GM19324 (cell line): ENCODE data around the gene FMN1.
"Not testable (repeated sequence)": the region's sequence is repeated elsewhere in the genome, so short reads cannot be mapped to it uniquely, and the experiment has no call there.

Experiments
- ATAC-seq: cut with Tn5 transposase; IDR thresholded peaks from one replicate; pipeline ENCODE4 v1.9.1; 2021; ENCODE audit warnings: mild to moderate bottlenecking, moderate library complexity; ENCODE audit not compliant: unreplicated experiment, low FRiP score

FMN1 gene

GRCh38 chr15:33098094-33099058 is 96.1 kb downstream of the FMN1 start:
- no peak for ATAC-seq

DNA sequence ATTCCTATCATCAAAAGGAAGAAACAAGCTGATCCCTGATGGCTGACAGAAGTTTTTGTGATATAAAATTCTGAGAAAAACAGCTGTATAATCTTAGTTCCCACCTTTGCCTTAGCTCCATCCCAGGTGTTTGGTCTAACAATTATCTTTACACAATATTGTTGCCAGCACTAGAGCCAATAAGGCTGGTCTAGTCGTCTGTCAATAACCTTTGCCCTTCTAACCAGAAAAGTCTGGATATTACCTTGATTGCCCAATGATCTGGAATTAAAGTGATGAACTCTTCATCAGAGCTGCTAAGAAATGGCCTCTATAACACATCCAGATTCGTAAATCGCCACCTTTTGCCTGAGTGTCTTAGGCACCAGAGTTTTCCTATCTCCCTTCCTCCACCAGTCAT is 98.4 kb downstream of the FMN1 start:
- ATAC-seq = no peak

DNA sequence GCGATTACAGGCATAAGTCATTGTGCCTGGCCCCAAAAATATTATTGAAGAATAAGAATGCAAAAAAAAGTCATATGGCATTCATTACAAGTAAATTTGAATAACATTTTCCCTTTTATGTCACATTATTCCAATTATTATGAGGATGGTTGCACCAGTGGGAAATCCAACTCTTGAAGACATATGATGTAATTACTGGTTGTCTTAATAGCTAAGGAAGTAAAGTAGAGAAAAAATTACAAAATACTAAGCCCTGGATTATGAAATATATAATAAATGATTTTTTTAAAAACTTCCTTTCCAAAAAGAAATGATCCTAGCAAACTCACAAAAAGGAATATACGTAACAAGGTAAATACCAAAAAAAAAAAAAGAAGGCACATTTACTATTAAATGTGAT is 98.9 kb downstream of the FMN1 start:
- ATAC-seq = no peak

GRCh38 chr15:33094336-33094735 is 100.2 kb downstream of the FMN1 start:
- no peak for ATAC-seq

- no peak for ATAC-seq
Measured at GRCh38 chr15:33093222-33093621, 101.3 kb downstream of the FMN1 start.

DNA sequence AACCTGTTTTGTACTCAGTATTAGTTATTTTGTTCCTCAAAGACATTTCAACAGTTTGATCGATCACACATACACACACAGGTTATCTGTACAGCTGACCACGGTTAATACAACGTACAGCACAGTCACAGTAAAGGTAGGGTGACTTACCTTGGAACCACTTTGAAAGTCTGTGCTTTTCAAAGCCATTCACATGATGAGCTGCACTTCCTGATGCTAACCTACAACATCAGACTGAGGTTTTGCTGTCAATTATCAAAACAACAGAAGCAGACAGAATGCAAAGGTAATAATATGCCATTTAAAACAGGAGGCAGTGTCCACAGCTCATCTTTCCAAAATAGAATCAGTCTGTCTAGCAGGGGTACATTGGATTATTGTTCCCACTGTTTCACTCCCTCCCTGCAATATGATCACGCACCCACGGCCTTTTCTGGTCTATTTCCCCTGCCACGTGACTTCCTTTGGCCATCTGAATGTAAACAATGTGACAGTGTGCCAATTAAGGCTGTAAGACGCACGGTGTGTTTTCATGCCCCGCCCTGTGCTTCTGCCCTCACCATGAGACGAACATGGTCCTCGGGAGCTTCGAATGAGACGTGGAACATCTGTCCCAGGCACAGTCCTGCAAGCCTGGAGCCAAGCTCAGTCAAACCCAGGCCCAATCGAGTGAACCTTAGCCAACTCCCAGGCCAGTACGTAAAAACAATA is 102.4 kb downstream of the FMN1 start:
- no peak for ATAC-seq

- ATAC-seq = no peak
Measured at GRCh38 chr15:33089878-33090757, 104.4 kb downstream of the FMN1 start.

DNA sequence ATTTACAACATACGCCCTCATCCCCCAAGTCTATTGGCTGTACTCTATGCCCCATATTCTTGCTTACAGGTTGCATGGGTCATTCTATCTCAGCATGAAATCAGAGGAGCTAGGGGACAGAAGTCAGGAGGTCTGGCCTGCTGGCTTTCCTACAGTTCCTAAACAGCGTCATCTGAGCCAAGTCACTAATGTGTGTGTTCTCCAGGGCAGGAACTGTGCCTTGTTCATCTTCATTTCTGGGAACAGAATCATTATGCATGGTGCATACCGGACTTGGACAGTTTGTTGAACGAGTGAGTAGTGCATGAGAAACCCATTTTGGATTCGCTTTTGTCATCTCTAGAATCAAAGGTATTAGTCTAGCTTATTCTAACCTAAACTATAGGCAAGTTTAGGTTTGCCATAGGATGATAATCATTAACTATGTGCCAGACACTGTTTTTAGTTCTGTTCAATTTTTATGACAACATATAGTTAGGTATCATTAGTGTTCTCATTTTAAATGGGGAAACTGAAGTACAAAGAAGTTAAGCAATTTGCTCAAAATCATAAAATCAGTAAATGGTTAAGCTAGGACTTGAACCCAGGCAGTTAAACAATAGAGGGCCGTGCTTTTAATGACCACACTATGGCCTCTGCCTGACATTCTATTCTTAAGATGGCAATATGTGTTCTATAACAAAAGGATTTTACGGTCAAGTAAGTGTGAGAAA is 105.2 kb downstream of the FMN1 start:
- ATAC-seq = no peak

DNA sequence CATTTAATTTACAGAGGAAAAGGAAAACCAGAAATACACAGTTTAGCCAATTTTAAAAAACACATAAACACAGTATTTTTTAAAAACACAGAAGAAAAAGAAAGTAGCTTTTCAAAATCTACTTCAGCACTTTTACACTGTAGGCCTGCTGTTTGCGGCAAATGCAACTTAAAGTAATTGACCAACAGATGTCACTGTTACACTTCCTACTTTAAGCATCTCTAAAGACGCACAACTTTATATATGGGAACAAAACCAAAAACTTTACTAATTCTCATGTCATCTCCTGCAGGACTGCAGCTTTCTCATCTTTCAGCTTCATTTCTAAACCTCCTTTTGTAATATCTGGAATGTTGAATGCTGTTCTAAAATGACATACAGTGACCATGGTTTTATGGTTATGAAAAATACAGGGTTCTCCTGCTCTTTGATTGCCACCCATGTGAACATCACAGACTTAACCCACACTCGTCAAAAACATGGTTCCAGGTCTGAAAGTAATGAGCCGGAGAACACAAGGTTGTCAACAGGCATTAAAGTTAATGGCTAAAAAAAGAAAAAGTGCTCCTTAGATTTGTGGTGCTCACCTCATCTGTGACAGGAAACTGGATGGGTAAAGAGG is 107.9 kb downstream of the FMN1 start:
- ATAC-seq = no peak

DNA sequence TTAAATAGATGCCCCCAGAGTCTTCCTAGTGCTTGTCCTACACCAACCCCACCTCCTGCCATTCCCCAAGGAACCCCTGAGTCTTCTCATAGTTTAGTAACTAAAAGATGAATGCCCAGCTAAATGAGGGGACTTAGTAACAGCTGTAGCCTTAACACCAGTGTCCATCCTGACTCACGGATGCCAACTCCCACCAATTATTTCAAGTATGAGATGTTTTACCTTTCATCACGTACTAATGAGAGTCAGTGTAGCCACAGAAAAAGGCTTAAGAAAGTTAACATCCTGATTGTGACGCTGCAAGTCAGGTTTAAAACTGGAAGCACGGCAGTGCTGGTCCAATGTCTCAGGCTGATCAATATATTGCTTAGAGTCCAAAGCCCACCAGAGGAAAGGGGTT is 109.9 kb downstream of the FMN1 start:
- no peak for ATAC-seq

- ATAC-seq = no peak
Measured at GRCh38 chr15:33083232-33084081, 111.1 kb downstream of the FMN1 start.

GRCh38 chr15:33080006-33080405 is 114.5 kb downstream of the FMN1 start:
- ATAC-seq = no peak

DNA sequence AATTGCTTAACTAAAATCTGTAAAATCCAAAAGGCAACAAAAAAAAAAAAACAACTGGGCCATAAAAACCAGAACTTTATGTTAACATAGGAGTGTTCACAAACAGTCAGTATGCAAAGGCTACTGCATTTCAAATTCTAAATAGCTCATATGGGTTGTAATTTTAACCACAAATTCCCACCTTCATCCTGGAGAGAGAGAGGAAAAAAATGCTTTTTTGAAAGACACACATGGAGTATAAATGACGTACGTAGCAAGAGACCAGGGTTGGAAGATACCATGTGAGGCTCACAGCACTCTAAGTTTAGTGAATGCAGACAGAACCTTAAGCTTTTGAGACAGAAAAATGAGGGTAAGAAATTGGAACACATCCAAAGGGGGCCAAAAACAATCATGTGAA is 115.9 kb downstream of the FMN1 start:
- no peak for ATAC-seq

DNA sequence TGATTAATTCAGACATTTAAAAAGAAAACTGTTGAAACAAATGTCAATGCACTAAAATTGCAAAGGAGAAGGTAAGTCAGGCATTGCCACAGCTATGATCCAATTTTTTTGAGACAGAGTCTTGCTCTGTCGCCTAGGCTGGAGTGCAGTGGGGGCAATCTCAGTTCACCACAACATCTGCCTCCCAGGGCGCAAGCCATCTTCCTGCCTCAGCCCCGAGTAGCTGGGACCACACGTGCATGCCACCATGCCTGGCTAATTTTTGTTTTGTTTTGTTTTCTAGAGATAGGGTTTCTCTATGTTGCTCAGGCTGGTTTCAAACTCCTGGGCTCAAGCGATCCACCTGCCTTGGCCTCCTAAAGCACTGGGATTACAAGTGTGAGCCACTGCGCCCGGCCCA is 117.6 kb downstream of the FMN1 start:
- no peak for ATAC-seq

GRCh38 chr15:33074942-33075341 is 119.6 kb downstream of the FMN1 start:
- no peak for ATAC-seq

GRCh38 chr15:33074212-33074611 is 120.3 kb downstream of the FMN1 start:
- ATAC-seq = no peak

DNA sequence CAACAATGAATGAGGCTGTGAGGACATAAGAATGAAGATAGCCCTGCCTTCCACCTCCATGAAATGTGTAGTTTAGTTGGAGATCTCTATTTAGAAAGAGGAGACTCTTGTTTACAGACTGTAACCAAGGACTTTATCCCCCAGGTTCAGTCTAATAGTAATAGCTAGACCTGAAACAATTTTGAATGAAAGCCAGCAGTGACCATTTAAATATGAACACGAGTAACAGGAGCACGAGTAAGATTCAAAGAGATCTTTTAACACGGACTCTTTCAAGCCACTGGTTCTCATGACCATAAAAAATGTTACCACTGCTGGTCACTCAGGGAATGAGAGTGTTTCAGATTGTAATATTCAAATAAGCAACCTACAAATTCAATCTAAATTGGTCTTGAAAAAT is 123.1 kb downstream of the FMN1 start:
- ATAC-seq = no peak

DNA sequence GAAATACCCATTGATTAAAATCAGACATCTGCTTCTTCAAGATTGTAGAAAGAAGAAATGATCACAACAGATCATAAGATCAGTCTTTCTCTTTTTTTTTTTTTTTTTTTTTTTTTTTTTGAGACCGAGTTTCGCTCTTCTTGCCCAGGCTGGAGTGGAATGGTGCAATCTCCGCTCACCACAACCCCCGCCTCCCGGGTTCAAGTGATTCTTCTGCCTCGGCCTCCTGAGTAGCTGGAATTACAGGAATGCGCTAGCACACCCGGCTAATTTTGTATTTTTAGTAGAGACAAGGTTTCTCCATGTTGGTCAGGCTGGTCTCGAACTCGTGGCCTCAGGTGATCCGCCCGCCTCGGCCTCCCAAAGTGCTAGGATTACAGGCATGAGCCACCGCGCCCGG is 124.6 kb downstream of the FMN1 start:
- ATAC-seq = not testable (repeated sequence)

- ATAC-seq = no peak
Measured at GRCh38 chr15:33069161-33069560, 125.4 kb downstream of the FMN1 start.
